ENCODE measurements around the gene ATP5F1D.

The ATP5F1D gene

GRCh38 chr19:1245494-1246264 is 4.1 kb downstream of the ATP5F1D start:
- peak in 1 of 56 donors; percentile 57 for DNase-seq

DNA sequence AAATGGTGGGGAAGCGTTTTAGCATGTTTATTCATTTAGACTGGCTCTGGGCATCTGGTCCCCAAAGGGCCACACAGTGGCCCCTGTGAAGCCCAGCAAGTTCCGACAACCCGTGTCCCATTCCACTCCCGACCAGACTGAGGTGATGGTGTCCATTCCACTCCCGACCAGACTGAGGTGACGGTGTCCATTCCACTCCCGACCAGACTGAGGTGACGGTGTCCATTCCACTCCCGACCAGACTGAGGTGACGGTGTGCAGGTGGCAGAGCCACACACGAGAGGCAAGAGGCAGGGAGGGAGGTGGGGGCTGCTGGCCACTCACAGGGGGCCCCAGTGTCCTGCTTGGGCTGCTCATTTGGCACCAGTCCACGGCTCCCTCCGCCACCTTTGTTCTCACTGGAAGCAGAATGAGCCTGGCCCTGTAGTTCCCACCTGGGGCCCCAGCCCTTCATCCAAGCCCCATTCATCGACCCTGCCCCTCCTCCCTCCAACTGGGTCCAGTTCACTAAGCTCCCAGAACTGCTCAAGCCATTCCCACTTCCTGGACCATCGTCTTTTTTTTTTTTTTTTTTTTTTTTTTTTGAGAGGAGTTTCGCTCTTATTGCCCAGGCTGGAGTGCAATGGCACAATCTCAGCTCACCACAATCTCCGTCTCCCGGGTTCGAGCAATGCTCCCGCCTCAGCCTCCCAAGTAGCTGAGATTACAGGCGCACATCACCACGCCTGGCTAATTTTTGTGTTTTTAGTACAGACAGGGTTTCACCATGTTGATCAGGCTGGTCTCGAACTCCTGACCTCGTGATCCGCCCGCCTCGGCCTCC is 4.9 kb downstream of the ATP5F1D start:
- peak in 2 of 56 donors; percentile 36 to 46 for DNase-seq

GRCh38 chr19:1247748-1248138 is 6.2 kb downstream of the ATP5F1D start:
- no peak for DNase-seq

GRCh38 chr19:1248139-1248785 is 6.7 kb downstream of the ATP5F1D start, which contains the start of gene MIDN:
TSS of gene MIDN (plus strand) at chr19:1248583. CDS start at chr19:1250297, 1,714 bp downstream.
- DNase-seq = peak in 40 of 56 donors; percentile 35 to 89 (median 71)

- DNase-seq = peak in 44 of 56 donors; percentile 16 to 89 (median 75)
Measured at GRCh38 chr19:1248786-1249297, 7.3 kb downstream of the ATP5F1D start.

- peak in 55 of 56 donors; percentile 54 to 95 (median 86) for DNase-seq
Measured at GRCh38 chr19:1249298-1249989, 7.9 kb downstream of the ATP5F1D start.

GRCh38 chr19:1249990-1250436 is 8.5 kb downstream of the ATP5F1D start:
- DNase-seq = no peak

DNA sequence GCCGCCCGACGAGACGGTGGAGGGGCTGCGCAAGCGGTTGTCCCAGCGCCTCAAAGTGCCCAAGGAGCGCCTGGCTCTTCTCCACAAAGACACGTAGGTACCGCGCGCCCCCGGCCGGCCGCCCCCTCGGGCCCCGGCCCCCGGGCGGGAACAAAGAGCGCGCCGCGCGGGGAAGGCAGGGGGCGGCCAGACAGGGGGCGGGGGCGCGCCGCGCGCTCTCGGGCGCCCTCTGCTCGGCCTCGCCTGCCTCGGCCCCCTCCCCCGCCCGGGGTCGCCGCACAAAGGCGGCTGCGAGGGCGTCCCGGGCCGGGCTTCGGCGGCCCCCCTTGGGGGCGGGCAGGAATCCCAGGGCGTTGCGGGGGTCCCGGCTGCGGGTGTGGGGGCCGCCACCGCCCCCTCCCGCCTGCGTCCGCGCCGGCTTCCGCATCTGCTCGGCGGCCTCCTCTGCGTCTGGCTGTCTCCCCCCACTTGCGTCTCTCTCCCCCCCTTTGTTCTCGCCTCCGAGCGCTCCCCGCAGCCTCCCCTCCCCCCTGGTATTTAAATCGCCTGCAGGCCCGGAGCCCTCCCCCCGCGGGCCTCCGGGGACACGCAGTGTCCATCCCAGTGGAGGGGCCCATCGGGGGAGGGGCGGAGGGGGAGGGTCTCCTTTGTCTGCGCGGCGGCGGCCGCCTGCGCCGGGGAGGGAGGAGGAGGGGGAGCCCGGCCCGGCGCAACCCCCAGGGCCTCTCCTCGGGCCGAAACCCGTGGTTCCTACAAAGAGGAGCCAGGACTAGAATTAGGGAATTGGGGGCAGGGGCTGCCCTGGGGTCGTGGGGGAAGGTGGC is 9.1 kb downstream of the ATP5F1D start:
- peak in 49 of 56 donors; percentile 19 to 76 (median 47) for DNase-seq

DNA sequence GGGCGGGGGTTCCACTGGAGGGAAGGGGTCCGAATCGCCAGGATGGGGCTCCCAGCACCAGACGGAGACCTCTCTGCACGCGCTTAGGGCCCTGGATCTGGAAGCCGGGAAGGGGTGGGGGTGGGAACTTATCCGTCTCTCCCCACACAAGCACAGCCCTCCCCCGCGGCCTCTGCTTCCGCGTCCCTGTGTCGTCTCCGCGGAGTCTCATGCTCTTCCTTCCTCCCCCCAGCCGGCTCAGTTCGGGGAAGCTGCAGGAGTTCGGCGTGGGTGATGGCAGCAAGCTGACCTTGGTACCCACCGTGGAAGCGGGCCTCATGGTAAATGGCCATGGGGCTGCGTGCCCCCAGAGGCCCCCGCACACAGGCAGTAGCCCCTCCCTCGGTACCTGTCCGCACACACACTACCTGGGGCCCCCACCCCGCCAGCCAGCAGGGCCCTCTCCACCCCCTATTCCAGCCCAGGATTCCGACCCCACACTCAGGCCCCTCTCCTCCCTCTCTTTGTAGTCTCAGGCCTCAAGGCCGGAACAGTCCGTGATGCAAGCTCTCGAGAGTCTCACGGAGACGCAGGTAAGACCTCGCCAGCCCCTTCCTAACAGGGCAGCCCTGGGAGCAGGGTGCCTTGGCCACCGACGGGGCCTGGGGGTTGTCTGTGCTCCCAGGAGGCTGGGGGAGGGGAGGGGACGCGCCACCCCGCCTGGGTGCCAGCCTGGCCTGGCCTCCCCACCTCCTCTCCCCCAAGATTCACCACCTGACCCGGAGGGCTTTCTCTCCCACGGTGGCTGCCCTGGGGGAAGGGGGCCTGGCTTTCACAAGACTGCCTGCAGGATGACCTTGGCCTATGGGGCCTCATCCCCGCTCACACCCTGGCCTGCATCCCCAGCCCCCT is 10.0 kb downstream of the ATP5F1D start:
- peak in 44 of 56 donors; percentile 27 to 83 (median 54) for DNase-seq

GRCh38 chr19:1252221-1252820 is 10.8 kb downstream of the ATP5F1D start:
- peak in 54 of 56 donors; percentile 68 to 97 (median 85) for DNase-seq

DNA sequence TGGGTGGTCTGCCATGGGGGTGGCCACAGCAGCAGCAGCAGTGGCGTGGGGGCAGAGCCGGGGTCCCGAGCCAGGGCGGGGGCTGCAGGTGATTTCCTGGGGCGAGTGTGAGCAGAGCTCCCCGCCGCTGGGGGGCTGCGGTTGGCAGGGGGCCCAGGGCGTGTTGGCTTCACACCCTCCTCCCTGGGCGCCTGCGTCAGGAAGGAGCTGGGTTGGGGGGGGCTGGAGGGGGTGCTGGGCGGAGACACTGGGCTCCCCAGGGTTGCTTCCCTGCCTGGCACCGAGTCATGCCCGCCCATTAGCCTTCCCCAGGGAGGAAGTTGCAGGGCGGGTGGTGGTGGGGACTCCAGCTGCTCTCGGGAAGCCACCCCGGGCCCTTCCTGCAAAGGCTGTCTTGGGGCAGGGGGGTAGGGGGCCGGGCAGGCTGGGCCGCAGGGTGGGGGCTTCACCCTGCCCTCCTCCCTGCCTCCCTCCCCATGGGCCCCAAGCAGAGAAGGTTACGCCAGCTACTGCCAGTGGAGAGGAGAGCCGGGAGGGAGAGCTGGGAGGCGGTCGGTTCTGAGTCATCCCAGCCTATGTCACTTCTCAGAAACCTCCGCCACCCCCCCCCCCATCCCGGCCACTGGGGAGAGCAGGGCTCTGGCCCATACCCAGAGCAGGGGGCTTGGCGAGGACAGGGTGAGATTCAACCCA is 11.4 kb downstream of the ATP5F1D start:
- peak; percentile 42 to 98 (median 89) for DNase-seq

DNA sequence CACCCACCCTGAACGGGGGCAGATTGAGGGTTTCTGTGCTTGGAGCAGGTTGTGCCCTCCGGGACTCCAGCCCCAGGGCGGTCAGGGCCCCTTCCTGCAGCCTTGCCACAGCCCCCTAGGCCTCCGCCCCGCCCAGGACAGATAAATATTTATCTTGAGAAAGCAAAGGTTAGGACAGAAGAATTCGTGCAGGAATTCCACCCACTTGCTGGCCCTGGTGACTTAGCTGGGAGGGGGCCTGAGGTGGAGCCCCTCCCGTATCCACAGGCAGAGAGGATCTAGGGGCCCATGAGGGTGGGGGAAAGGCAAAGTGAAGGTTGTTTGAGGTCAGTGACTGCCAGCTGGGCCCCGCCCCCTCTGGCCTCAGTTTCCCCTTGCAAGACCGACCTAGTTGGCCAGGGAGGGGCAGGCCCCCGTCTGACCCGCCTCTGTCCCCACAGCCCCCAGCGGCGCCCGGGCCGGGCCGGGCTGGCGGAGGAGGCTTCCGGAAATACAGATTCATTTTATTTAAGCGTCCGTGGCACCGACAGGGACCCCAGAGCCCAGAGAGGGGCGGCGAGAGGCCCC is 12.0 kb downstream of the ATP5F1D start:
- DNase-seq = peak in 2 of 56 donors; percentile 54 to 66

- DNase-seq = peak in 32 of 56 donors; percentile 18 to 81 (median 48)
Measured at GRCh38 chr19:1254081-1254527, 12.6 kb downstream of the ATP5F1D start.

DNA sequence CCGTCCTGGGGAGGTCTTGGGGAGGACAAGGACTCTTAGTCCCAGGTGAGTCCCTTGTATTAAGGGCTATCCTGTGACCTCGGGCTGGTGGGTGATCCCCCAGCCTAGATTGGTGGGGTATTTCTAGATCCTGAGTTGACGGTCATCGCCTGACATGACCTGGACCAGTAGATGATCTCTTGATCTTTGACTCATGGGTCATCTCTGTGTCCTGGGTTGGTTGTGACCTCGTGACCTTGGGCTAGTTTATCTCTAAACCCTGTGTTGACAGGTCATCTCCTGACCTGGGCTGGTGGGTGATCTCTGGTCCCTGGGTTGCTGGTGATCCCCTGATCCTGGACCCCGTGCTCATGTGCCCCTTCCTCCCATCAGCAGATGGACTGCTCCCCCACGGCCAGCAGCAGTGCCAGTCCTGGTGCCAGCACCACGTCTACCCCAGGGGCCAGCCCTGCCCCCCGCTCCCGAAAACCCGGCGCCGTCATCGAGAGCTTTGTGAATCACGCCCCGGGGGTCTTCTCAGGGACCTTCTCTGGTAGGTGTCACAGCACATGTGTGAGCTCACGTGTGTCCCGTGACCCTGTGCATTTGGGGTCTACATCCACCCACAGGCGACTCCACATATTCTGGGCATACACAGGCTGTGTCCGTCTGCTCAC is 13.1 kb downstream of the ATP5F1D start:
- DNase-seq = peak in 1 of 56 donors; percentile 32

GRCh38 chr19:1255186-1256161 is 13.9 kb downstream of the ATP5F1D start:
- peak in 54 of 56 donors; percentile 26 to 94 (median 81) for DNase-seq

All from amygdala (tissue), 56 donors.